GM10266 (cell line): Measurements from ENCODE around the gene CFAP53.

Experiments used
- DNase-seq: peaks from one replicate; pipeline ENCODE4 v3.0.0; 2012; ENCODE audit errors: extremely low spot score
- TF ChIP-seq, protein P1 (sequence below): IDR thresholded peaks from 2 replicates; pipeline ENCODE4 v1.5.1; 2012; ENCODE audit warnings: mild to moderate bottlenecking, low read depth; ENCODE audit not compliant: control insufficient read depth, insufficient read depth; ENCODE audit errors: missing control alignments

Gene CFAP53, protein sequence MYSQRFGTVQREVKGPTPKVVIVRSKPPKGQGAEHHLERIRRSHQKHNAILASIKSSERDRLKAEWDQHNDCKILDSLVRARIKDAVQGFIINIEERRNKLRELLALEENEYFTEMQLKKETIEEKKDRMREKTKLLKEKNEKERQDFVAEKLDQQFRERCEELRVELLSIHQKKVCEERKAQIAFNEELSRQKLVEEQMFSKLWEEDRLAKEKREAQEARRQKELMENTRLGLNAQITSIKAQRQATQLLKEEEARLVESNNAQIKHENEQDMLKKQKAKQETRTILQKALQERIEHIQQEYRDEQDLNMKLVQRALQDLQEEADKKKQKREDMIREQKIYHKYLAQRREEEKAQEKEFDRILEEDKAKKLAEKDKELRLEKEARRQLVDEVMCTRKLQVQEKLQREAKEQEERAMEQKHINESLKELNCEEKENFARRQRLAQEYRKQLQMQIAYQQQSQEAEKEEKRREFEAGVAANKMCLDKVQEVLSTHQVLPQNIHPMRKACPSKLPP

GRCh38 chr18:50266248-50266704, at the start of gene CFAP53:
TSS of gene CFAP53 (minus strand) at chr18:50266495. CDS start at chr18:50266404, 91 bp downstream.
- TF ChIP-seq, protein P1, sequence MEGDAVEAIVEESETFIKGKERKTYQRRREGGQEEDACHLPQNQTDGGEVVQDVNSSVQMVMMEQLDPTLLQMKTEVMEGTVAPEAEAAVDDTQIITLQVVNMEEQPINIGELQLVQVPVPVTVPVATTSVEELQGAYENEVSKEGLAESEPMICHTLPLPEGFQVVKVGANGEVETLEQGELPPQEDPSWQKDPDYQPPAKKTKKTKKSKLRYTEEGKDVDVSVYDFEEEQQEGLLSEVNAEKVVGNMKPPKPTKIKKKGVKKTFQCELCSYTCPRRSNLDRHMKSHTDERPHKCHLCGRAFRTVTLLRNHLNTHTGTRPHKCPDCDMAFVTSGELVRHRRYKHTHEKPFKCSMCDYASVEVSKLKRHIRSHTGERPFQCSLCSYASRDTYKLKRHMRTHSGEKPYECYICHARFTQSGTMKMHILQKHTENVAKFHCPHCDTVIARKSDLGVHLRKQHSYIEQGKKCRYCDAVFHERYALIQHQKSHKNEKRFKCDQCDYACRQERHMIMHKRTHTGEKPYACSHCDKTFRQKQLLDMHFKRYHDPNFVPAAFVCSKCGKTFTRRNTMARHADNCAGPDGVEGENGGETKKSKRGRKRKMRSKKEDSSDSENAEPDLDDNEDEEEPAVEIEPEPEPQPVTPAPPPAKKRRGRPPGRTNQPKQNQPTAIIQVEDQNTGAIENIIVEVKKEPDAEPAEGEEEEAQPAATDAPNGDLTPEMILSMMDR, result no peak
- peak; percentile 94 for DNase-seq

DNA sequence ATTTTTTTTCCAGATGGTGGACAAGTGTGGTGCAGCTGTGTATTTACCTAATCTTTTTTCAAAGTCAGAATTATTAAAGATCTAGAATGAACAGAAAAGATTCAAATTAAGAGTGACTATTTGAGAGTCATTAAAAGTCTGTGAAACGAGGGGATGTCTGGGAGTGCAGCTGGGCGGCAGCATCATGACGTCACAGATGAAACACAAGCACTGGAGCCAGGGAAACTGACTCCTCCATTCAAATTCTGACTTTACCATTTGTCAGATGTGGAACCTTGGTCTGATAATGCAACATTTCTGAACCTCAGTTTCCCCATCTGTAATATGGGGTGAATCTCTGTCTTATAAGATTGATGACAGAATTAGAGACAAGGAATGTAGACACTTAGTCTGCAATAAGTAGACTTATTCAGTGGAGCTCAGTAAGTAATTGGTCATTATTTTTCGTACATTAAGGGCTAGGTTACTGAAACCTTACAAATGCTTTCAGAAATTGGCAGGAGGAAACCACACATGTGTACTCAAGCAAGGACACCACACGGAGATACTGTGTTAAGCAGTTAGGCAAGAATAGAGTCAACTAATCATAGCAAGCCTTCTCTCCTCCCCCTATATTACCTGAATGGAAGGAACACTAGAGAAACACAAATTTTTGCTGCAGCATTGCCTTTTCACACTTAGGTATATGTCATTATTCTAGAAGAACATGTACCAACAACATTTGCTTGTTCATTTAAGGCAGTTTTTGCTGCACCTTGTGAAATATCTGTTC, 49.0 kb upstream of the CFAP53 start:
- peak; percentile 53 for DNase-seq

DNA sequence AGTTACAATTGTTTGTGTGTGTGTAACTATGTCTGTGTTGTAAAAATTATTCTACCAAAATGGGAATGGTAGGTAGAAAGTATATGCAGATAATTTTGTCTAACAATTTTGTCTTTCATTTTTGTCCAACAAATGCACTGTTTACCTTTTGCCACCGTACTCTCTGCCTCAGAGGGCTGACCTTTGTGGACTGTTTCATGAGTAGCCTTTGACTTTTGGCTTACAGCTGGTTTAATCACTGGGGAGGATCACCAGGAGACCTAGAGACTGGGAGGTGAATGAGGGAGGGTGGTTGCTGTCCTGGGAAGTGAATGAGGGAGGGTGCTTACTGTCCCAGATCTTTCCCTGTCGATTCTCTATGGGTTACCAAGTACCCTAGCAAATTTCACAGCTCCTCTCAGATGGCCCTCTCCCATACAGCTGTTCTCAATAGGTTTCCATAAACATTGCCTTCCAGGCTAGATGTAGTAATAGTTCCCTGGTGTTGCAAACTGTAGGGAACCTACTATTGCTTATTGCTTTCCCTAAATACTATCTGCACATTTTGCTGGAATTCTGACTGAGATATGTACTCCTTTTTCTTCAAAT, 47.7 kb upstream of the CFAP53 start:
- TF ChIP-seq, protein P1, result no peak
- DNase-seq, result no peak

More for the DNA sequence above, 49.0 kb upstream of the CFAP53 start:
- TF ChIP-seq, protein P1, result no peak

DNA sequence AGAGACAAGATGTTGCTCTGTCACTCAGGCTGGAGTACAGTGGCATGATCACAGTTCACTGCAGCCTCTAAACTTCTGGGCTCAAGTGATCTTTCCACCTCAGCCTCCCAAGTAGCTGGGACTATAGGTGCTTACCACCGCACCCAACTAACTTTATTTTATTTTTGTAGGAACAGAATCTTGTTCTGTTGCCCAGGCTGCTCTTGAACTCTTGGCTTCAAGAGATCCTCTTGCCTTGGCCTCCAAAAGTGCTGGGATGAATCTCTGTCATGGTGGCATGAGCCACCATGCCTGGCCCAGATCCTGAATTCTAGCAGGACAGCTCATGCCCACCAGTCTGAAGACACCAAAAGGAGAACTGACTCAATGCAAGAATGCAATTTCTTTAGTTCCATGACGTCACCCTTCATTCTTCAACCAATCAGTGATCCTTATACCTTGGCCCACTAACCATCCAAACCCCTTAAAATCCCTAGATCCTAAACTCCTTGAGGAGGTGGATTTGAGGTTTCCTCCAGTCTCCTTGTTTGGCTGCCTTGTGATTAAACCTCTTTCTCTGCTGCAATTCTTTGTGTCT, 46.8 kb upstream of the CFAP53 start:
- DNase-seq, result no peak
- TF ChIP-seq, protein P1, result no peak

GRCh38 chr18:50312296-50313030, 46.2 kb upstream of the CFAP53 start:
- TF ChIP-seq, protein P1, result no peak
- peak; percentile 38 for DNase-seq

DNA sequence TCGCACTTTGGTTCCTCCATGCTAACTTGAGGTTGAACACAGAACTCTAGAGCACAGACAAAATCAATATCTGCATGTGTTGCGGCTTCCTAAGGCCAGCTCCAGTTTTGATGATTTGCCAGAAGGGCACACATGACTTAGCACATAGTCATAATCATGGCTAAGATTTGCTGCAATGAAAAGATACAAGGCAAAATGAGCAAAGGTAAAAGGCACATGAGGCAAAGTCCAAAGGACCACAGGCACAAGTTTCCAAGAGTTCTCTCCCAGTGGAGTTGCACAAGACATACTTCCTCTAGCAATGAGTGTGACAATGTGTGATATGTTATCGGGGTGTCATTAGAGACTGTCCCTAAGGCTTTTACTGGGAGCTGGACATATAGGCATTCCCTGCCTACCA, 45.4 kb upstream of the CFAP53 start:
- no peak for DNase-seq
- TF ChIP-seq, protein P1, result no peak
